PFSK-1 (cell line): ENCODE measurements around the gene CNRIP1.

Source experiments
- FOXP2 ChIP-seq: optimal IDR thresholded peaks from 2 replicates; pipeline ENCODE3; 2011; ENCODE audit warnings: borderline replicate concordance, control low read depth, inconsistent platforms; ENCODE audit not compliant: insufficient read depth; ENCODE audit errors: extremely low read length, extremely low read depth
- POLR2AphosphoS5 ChIP-seq: IDR thresholded peaks from 2 replicates; pipeline ENCODE4 v1.6.1; 2012; ENCODE audit warnings: low read depth, mild to moderate bottlenecking, control low read depth, low read length, moderate library complexity
- SIN3A ChIP-seq: IDR thresholded peaks from 2 replicates; pipeline ENCODE4 v1.6.1; 2012; ENCODE audit warnings: mild to moderate bottlenecking, low read length, moderate library complexity, borderline replicate concordance; ENCODE audit not compliant: insufficient read depth
- TAF1 ChIP-seq: IDR thresholded peaks from 2 replicates; pipeline ENCODE4 v1.6.1; 2012; ENCODE audit warnings: low read length, control low read depth, borderline replicate concordance; ENCODE audit not compliant: insufficient read depth
- TF ChIP-seq, protein P1 (sequence below), 2 experiments: IDR thresholded peaks; 2 replicates each; pipeline versions ENCODE4 v1.6.1 to v1.8.0; 2011 to 2012; ENCODE audit warnings: low read depth in 2 of 2, low read length in 2 of 2, control low read depth in 1 of 2, inconsistent platforms in 1 of 2, mild to moderate bottlenecking in 1 of 2, moderate library complexity in 1 of 2; ENCODE audit not compliant: insufficient read depth in 1 of 2

Gene CNRIP1

DNA sequence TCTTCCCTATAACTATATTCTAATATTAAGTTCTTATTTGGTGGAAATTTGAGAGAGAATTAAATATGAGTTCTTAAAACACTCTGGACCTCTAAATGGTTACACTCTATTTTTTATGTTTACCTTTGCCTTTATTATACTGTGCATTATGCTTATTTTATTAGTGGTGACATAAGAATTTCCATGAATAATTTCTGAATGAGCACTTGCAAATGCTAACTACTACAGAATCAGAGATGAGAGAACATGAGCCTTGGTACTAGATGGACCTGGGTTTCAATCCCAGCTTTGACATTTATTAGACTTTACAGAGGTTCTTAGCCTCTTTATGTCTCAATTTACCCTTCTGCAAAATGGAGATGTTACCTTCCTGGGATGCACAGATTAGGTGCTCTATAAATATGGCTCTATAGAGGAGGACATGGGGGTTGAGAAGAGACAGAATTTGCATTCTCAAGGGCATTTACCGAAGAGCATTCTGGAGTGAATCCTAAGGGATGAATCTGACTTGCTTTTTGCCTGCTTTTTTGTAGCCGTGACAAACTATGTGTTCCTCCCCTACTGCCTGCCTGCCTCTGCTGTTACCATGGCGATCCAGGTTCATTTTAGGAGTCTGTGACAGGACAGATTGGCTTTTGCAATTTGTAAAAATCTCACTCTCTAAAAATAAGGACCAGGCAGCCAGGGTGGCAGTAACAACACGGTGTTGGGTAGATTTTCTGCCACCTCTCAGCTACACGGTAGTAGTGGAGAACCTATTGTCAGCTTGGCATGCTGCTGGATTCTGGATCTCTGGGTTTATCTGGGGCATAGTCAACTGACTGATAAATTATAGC, 20.7 kb upstream of the CNRIP1 start:
- TF ChIP-seq POLR2AphosphoS5 (no peak), FOXP2 (no peak), SIN3A (no peak), TAF1 (no peak)
- TF ChIP-seq, protein P1, sequence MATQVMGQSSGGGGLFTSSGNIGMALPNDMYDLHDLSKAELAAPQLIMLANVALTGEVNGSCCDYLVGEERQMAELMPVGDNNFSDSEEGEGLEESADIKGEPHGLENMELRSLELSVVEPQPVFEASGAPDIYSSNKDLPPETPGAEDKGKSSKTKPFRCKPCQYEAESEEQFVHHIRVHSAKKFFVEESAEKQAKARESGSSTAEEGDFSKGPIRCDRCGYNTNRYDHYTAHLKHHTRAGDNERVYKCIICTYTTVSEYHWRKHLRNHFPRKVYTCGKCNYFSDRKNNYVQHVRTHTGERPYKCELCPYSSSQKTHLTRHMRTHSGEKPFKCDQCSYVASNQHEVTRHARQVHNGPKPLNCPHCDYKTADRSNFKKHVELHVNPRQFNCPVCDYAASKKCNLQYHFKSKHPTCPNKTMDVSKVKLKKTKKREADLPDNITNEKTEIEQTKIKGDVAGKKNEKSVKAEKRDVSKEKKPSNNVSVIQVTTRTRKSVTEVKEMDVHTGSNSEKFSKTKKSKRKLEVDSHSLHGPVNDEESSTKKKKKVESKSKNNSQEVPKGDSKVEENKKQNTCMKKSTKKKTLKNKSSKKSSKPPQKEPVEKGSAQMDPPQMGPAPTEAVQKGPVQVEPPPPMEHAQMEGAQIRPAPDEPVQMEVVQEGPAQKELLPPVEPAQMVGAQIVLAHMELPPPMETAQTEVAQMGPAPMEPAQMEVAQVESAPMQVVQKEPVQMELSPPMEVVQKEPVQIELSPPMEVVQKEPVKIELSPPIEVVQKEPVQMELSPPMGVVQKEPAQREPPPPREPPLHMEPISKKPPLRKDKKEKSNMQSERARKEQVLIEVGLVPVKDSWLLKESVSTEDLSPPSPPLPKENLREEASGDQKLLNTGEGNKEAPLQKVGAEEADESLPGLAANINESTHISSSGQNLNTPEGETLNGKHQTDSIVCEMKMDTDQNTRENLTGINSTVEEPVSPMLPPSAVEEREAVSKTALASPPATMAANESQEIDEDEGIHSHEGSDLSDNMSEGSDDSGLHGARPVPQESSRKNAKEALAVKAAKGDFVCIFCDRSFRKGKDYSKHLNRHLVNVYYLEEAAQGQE (IDR thresholded peaks at IDR 0.05; ENCODE audit: insufficient read depth in 1 of 2, low read depth in 2 of 2, low read length in 2 of 2), result no peak

DNA sequence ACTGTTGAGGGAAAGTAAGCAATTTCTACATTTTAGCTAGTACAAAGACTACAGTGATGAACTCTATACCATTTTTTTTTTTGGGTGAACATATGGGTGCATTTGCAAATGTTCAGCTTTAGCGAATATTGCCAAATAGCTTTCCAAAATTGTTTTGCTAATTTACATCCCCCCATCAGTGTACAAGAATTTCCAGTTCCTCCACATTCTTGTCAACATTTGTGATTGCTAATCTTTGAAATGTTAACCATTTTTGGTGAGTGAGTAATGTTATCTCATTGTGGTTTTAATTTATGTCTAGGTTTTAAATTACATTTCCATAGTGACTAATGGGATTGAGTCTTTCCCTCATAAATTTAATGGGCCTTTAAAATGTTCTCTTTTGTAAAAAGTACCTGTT, 16.4 kb upstream of the CNRIP1 start:
- TF ChIP-seq SIN3A (no peak), FOXP2 (no peak), TAF1 (no peak), POLR2AphosphoS5 (no peak)
- TF ChIP-seq, protein P1 (IDR thresholded peaks at IDR 0.05; ENCODE audit: insufficient read depth in 1 of 2, low read depth in 2 of 2, low read length in 2 of 2), result no peak

DNA sequence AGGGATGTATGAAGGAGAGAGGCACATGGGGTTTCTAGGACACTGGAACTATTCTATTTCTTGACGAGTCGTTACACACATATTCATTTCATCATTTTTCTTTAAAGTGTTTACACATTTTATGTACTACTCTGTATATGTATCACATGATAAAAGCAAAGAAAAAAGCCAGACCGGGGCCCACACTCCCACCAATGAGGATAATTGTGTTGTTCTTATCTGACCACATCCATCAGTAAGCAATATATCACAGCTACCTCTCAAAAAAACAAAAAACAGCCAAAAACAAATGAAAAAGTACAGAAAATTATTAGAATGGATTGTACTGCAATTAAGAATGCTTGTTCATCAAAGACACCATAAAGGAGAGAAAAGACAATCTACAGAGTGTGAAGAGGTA, 14.2 kb upstream of the CNRIP1 start:
- no peak for TF ChIP-seq TAF1
- no peak for TF ChIP-seq FOXP2
- no peak for TF ChIP-seq POLR2AphosphoS5
- TF ChIP-seq SIN3A, result no peak
- TF ChIP-seq, protein P1 (IDR thresholded peaks at IDR 0.05; ENCODE audit: insufficient read depth in 1 of 2, low read depth in 2 of 2, low read length in 2 of 2), result no peak

DNA sequence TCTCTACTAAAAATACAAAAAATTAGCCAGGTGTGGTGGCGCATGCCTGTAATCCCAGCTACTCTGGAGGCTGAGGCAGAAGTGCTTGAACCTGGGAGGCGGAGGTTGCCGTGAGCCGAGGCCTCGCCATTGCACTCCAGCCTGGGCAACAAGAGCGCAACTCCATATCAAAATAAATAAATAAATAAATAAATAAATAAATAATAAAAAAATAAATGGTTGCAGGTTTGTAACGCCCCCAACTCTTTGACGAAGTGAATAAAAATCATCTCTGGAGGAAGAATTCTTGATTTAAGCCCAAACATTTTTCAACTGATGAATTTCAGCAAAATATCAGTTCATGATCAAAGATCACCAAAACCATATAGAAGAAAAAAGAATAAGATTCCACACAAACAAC, 13.3 kb upstream of the CNRIP1 start:
- TF ChIP-seq, protein P1 (IDR thresholded peaks at IDR 0.05; ENCODE audit: insufficient read depth in 1 of 2, low read depth in 2 of 2, low read length in 2 of 2), result no peak
- TF ChIP-seq POLR2AphosphoS5 (no peak), TAF1 (no peak), FOXP2 (no peak), SIN3A (no peak)
